Measurements from ENCODE around the gene ADORA2B. TPM values are rescaled to one million over a fixed set of nuclear protein-coding genes. Genes with fewer than 3 reads are reported as not detected.

The ADORA2B gene
- total and polyA plus RNA-seq, 12 donors = 0.18 to 2.0 (median 0.64) TPM

DNA sequence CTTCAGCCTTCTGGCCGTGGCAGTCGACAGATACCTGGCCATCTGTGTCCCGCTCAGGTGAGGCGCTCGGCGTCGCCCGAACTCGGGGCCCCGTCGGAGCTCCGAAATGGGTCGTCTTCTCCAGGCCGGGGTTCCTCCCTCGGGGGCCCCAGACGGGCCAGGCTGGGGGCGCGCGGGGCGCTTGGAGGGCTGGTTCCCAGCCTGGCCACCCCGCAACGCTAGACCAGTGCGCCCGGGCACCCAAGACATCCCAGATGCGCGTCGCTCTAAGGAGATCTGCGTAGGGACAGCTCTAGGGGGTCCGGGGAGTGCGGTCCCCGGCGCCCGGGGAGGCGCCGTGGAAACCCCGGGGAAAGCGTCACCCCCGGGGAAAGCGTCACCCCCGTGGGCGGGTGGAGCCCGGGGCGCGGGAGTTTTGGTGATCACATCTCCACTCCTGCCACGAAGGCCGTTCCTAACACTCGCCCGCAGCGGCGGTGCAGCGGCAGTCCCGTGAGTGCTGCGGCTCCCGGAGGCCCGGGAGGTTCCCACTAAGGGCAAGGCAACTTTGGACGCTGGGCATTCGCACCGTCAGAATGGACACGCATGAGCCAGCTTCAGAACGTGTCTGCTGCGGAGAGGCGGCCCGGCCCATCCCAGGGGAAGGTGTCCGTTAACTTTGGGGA lies 729 bp downstream of the ADORA2B start:
- peaks cover 0 to 4% (median 0%) of the 10 kb centered on the region in 11 donors for H3K9me3 ChIP-seq
- H3K4me1 ChIP-seq = peaks cover 6 to 58% (median 18%) of the 10 kb centered on the region in 9 donors
- peak overlapping the region; percentile 9 to 71 (median 61) for H3K4me3 ChIP-seq
- WGBS, 2 donors = 4% methylated on average over 62 to 64 of the region's 64 CpGs
- TF ChIP-seq, protein P1, sequence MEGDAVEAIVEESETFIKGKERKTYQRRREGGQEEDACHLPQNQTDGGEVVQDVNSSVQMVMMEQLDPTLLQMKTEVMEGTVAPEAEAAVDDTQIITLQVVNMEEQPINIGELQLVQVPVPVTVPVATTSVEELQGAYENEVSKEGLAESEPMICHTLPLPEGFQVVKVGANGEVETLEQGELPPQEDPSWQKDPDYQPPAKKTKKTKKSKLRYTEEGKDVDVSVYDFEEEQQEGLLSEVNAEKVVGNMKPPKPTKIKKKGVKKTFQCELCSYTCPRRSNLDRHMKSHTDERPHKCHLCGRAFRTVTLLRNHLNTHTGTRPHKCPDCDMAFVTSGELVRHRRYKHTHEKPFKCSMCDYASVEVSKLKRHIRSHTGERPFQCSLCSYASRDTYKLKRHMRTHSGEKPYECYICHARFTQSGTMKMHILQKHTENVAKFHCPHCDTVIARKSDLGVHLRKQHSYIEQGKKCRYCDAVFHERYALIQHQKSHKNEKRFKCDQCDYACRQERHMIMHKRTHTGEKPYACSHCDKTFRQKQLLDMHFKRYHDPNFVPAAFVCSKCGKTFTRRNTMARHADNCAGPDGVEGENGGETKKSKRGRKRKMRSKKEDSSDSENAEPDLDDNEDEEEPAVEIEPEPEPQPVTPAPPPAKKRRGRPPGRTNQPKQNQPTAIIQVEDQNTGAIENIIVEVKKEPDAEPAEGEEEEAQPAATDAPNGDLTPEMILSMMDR (IDR thresholded peaks at IDR 0.05) = no peak
- peaks cover 0 to 27% (median 7%) of the 10 kb centered on the region in 7 donors for H3K27me3 ChIP-seq
- ATAC-seq = peak in 7 of 8 donors; percentile 18 to 48 (median 25)
- no peaks in the 10 kb centered on the region for H3K36me3 ChIP-seq
- intact Hi-C loops (cut with DNase I) = loop anchor here in 4 of 10 donors (5.0 to 10.0 kb wide), 2 partner anchors 49 to 52 kb away; partner anchors contain the start of genes TTC19 (in 4 of the 4) and ZSWIM7 (in 4 of the 4)
- peak overlapping the region in 9 of 10 donors; percentile 32 to 78 (median 56) for H3K27ac ChIP-seq
- DNase-seq = peak in 1 of 2 donors; percentile 26

DNA sequence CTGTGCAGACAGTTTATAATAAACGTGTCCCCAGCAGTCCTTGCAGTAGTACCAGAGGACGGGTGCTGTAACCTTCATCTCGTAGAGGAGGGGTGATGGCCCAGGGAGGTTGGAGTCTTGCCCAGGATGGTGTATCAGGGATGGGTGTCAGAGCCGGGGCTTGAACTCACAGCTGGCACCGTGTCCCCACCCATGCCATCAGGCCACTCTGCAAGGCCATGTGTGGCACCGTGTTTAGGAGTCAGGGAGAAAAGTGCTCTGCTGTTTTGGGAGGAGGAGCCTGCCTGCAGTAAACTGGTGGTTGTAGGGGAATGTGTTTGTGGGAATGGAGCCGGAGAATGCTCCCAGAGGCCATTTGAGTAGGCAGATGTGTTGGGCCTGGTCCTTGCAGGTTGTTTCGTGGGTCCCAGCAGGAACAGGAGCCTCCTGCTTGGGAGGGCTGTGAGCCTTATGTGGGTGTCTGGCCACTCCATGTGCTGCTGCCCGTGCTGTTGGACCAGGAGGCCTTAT lies 1.7 kb downstream of the ADORA2B start:
- TF ChIP-seq, protein P1 (IDR thresholded peaks at IDR 0.05) = no peak
- no peak for DNase-seq
- intact Hi-C loops (cut with DNase I) = loop anchor here in 4 of 10 donors (5.0 to 10.0 kb wide), 2 partner anchors 48 to 51 kb away; partner anchors contain the start of genes TTC19 (in 4 of the 4) and ZSWIM7 (in 4 of the 4)
- Histone ChIP-seq H3K4me1 (peaks cover 6 to 58% (median 18%) of the 10 kb centered on the region in 9 donors), H3K9me3 (peaks cover 0 to 4% (median 0%) of the 10 kb centered on the region in 11 donors), H3K4me3 (peak overlapping the region in 8 of 10 donors; percentile 47 to 71 (median 64)), H3K27me3 (peaks cover 0 to 27% (median 7%) of the 10 kb centered on the region in 7 donors), H3K27ac (peak overlapping the region in 4 of 10 donors; percentile 17 to 78 (median 46)), H3K36me3 (no peaks in the 10 kb centered on the region)
- WGBS, 2 donors = 51 to 53% methylated on average over 9 of the region's 9 CpGs
- ATAC-seq = peak in 2 of 8 donors; percentile 4 to 10

DNA sequence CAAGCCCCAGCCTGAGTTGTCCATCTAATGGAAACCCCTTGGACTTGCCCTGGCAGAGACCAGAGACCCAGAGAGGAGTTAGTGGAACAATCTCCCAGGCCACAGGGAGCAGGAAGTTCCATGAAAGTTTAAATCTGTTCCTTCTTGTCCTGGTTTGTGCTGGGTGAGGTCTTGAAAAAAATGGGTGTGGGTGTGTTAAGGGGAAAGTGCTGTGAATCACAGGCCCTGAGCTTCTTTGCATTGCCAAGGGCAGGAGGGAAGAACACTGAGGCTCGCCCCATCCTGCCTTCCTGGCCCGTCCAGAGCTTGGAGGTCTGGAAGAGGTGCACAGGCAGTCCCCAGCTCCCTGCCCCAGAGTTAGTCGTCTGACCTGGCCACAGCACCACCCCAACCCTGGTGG lies 2.3 kb downstream of the ADORA2B start:
- Histone ChIP-seq H3K27me3 (peaks cover 0 to 27% (median 7%) of the 10 kb centered on the region in 7 donors), H3K36me3 (no peaks in the 10 kb centered on the region), H3K4me1 (peaks cover 6 to 52% (median 18%) of the 10 kb centered on the region in 9 donors), H3K9me3 (no peaks in the 10 kb centered on the region), H3K27ac (peak overlapping the region in 5 of 10 donors; percentile 26 to 78 (median 56)), H3K4me3 (peak overlapping the region in 5 of 10 donors; percentile 0 to 68 (median 64))
- intact Hi-C loops (cut with DNase I) = loop anchor here in 4 of 10 donors (5.0 to 10.0 kb wide), 2 partner anchors 48 to 50 kb away; partner anchors contain the start of genes TTC19 (in 4 of the 4) and ZSWIM7 (in 4 of the 4)
- no peak for ATAC-seq
- no peak for DNase-seq
- WGBS, 2 donors = 77 to 85% methylated on average over 3 of the region's 3 CpGs
- TF ChIP-seq, protein P1 (IDR thresholded peaks at IDR 0.05) = no peak

All from heart right ventricle (tissue), 16 donors.